Measurements from ENCODE around the gene KRTAP9-9. TPM values are rescaled to one million over a fixed set of nuclear protein-coding genes. Genes with fewer than 3 reads are reported as not detected.

The KRTAP9-9 gene
- total and polyA plus RNA-seq, 9 of the 15 experiments (the other 6 are each of a cell fraction or from before 2014, with no cell fraction given) = not detected

- intact Hi-C loops (cut with micrococcal nuclease) (no loop called here), in situ Hi-C loops (cut with MboI) (no loop called here)
- peaks cover 0 to 2% of the 10 kb centered on the region in 2 experiments; a peak in 1 of 5 replicates for H3K27me3 ChIP-seq (ENCODE audit: control insufficient read depth in 2 of 2, insufficient read depth in 2 of 2, low read length in 2 of 2)
- no peaks in the 10 kb centered on the region for H3K79me2 ChIP-seq (ENCODE audit: control insufficient read depth, insufficient read depth, low read length)
- H3K9me1 ChIP-seq (ENCODE audit: control insufficient read depth, insufficient read depth, low read length) = no peaks in the 10 kb centered on the region
- no peaks in the 10 kb centered on the region for H3K9me3 ChIP-seq (replicated peaks; ENCODE audit: control insufficient read depth, insufficient read depth, low read depth, low read length)
- no peaks in the 10 kb centered on the region for H4K20me1 ChIP-seq (replicated peaks; ENCODE audit: control insufficient read depth, insufficient read depth, low read length)
- POLR2A ChIA-PET = no interaction called here
- FAIRE-seq (no peak), ATAC-seq (no peak), DNase-seq (ENCODE audit: extremely low read depth in 1 of 4, low spot score in 3 of 4) (no peak)
- no peaks in the 10 kb centered on the region for H3K36me3 ChIP-seq (ENCODE audit: control insufficient read depth, insufficient read depth, low read length)
- CTCF ChIA-PET (ENCODE audit: low intra/inter-chr PET ratio) = no interaction called here
- H3K4me1 ChIP-seq (replicated peaks in 1 of 2; ENCODE audit: control insufficient read depth in 2 of 2, insufficient read depth in 2 of 2, low read length in 2 of 2) = no peaks in the 10 kb centered on the region
- H3K4me2 ChIP-seq (ENCODE audit: insufficient read depth, low read length) = no peak overlapping the region
- H3K9ac ChIP-seq (ENCODE audit: insufficient read depth in 1 of 2, low read depth in 2 of 2, low read length in 2 of 2) = no peak overlapping the region
- BruUV-seq (replicated peaks) = no TSS peak
- H3K27ac ChIP-seq (ENCODE audit: extremely low read depth, low read depth, low read length) = no peak overlapping the region
- no peak overlapping the region for H2AFZ ChIP-seq (ENCODE audit: low read depth, low read length)
- H3K4me3 ChIP-seq = no peak overlapping the region
- TF ChIP-seq BHLHE40 (IDR thresholded peaks at IDR 0.05; ENCODE audit: low read length) (no peak), TAL1 (IDR thresholded peaks at IDR 0.05) (no peak), ZNF717 (CRISPR knock-in tag; IDR thresholded peaks at IDR 0.05) (no peak), ZFP36 (IDR thresholded peaks at IDR 0.05; ENCODE audit: low read depth, low read length, partially characterized antibody) (no peak), RHOXF2B (CRISPR knock-in tag; conservative IDR thresholded peaks at IDR 0.05) (no peak), MYNN (IDR thresholded peaks at IDR 0.05) (no peak), MYNN (CRISPR knock-in tag; IDR thresholded peaks at IDR 0.05) (no peak), ARID4B (CRISPR knock-in tag; IDR thresholded peaks at IDR 0.05) (no peak), PBX2 (CRISPR knock-in tag; IDR thresholded peaks at IDR 0.05; ENCODE audit: low read depth) (no peak), PBX2 (tag; conservative IDR thresholded peaks at IDR 0.05; ENCODE audit: low read depth) (no peak), PKNOX1 (IDR thresholded peaks at IDR 0.05) (no peak), SMARCA4 (IDR thresholded peaks at IDR 0.05) (no peak), PPARD (CRISPR knock-in tag; IDR thresholded peaks at IDR 0.05) (no peak), NR0B1 (IDR thresholded peaks at IDR 0.05; ENCODE audit: partially characterized antibody) (no peak), L3MBTL2 (IDR thresholded peaks at IDR 0.05) (no peak)
These were observed 3.2 kb downstream of the KRTAP9-9 start for GRCh38 chr17:41258406-41258805.
